ENCODE measurements around the gene RASGEF1C.

RASGEF1C gene

DNA sequence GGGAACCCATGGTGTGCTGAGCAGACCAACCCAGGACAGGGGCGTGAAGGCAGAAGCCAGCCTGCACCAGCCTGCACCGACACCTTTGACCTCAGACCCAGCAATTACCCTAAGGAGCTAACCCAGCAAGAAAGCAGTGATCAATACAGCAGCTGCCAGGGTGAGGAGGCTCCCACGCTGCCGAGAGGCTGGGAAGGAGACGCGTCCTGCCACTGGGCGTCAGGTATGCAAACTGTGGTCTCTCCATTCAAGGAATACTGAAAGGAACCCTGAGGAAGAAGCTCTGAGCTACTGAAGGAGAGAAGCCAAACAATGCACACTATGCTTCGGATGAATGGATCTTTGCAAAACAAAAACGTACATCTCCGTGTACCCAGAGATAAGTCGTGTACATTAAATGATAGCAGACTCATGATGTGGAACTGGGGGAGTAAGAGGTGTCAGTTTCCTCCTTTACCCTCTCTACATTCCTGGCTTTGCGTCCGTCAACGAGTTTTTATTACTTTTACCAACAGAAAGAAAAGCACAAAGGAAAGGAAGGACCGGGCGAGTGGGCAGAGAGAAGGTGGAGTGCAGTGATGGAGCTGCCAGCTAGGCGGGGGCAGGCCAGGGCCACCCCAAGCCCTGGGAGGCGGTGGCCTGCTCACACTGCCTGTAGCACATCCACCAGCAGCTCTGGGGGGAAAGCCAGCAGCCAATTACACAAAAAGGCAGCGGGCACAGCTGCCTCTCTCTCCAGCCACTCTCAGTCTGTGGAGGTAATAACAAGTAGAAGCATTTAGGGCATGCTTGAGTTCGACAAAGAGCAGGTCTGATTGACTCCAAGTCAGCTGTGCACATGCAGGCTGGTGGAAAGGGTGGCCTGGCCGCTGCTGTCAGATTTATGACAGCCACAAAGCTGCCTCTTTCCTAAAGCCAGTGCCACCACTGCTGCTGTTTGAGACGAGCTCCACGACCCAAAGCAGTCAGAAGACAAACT is 29.3 kb downstream of the RASGEF1C start:
- no peak for DNase-seq (ENCODE audit: low read depth)

GRCh38 chr5:180178531-180179441 is 30.2 kb downstream of the RASGEF1C start:
- no peak for DNase-seq (ENCODE audit: low read depth)

GRCh38 chr5:180176191-180176590 is 32.8 kb downstream of the RASGEF1C start:
- DNase-seq (ENCODE audit: low read depth), result no peak

- DNase-seq (ENCODE audit: low read depth), result no peak
Measured at GRCh38 chr5:180175015-180175431, 34.0 kb downstream of the RASGEF1C start.

DNA sequence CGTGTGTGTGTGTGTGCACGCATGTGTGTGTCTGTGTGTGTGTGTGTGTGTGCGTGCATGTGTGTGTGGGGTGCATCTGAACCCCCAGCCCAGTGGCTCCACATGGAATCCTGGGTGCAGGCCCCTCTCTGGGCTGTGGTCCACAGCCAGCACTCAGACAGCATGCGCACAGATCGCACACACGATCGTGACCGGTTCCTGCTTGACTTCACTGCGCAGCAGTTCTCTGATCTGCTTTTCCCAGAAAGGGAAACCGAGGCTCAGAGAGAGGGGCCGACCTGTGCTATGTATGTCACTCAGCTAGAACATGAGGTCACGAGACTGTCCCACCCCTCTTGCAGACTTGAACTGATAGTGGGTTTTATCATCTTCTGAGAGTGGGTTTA is 34.4 kb downstream of the RASGEF1C start:
- no peak for DNase-seq (ENCODE audit: low read depth)

DNA sequence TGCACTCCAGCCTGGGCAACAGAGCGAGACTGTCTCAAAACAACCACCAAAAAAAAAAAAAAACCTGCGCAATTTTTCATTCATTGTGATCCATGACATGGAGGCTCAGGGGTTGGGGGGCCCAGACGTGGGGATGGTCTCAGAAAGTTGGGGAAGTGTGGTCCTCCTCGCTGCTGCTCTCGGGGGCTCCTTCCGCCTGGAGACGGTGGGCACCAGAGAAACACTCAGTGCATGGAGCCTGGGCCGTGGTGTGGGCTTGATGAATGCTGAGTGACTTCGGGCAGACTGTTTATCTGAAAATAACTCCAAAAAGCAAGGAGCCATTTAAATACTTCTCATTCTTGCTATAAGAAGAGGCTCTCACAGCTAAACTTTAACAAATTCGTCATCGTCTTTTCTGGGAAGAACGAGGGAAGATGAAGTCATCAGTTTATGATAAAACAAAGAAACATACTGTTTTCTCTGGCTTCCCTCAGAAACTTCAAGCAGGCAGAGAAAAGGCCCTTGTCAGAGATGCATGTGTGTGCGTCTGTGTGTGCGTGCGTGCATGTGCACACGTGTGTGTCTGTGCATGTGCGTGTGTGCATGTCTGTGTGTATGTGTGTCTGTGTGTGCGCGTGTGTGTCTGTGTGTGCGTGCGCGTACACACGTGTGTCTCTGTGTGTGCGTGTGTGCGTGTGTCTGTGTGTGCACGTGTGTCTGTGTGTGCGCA is 35.0 kb downstream of the RASGEF1C start:
- DNase-seq (ENCODE audit: low read depth), result no peak

- no peak for DNase-seq (ENCODE audit: low read depth)
Measured at GRCh38 chr5:180173198-180173544, 35.8 kb downstream of the RASGEF1C start.

- DNase-seq (ENCODE audit: low read depth), result no peak
Measured at GRCh38 chr5:180172447-180173197, 36.4 kb downstream of the RASGEF1C start.

DNA sequence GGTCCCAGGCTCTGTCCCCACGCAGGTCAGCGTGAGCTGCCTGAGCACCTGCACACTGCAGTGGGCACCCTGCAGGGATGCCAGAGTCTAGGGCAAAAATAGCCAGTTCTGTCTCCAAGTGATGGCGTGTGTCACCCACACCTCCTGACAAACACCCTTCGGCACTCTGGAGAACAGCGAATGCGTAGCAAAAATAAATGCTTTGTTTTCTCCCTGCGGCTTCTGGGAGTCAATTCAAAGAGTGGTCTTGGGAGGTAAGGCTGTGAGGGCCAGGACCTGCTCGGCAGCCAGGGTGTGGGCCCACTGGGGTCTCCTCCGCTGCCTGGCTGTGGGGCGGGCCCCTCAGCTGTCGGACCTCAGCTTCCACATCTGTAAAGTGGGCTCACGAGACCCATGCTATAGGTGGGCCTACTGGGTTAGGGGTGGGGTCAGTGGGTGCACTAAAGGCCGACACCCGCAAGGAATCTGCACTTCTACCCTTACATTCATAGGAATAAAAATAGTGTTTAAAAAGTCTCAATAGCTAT is 37.4 kb downstream of the RASGEF1C start:
- no peak for DNase-seq (ENCODE audit: low read depth)

GRCh38 chr5:180170810-180171567 is 38.0 kb downstream of the RASGEF1C start:
- DNase-seq (ENCODE audit: low read depth), result no peak

- no peak for DNase-seq (ENCODE audit: low read depth)
Measured at GRCh38 chr5:180170106-180170809, 38.8 kb downstream of the RASGEF1C start.

GRCh38 chr5:180169248-180170105 is 39.5 kb downstream of the RASGEF1C start:
- DNase-seq (ENCODE audit: low read depth), result no peak

DNA sequence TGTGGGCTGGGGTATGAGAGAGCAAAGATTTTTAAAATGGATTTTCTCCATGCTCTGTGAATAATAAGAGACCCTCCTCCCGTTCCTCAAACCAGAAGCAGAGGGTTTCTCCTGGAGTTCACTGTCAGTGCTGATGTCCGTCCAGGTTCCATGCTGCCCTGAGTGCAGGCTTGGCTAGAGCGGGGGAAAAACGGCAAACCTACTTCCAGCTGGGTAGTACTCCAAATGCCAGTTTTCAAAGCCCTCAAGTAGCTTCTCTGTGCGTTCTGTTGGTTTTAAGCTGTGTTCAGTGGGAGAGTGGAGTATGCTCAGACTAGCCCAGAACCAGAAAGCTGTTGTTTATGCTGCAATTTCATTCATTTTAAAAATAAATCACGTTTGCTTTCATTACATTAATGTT is 40.3 kb downstream of the RASGEF1C start:
- no peak for DNase-seq (ENCODE audit: low read depth)

GRCh38 chr5:180166176-180166575 is 42.8 kb downstream of the RASGEF1C start:
- no peak for DNase-seq (ENCODE audit: low read depth)

DNA sequence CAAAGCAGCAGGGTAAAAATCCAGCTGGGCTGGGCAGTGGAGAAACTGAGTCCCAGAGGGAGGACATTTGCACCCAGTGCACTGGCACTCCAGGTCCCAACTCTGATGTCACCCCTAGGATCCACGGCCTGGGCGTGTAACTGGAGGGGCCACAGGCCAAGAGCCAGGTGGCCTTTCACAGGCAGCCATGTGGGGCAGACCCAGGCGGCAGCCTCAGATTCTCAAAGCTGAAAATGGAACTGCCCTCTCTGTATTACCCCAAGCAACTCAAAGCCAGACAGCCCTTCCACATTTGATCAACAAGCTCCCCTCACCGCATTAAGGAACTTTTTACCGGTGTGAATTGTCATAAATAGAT is 46.7 kb downstream of the RASGEF1C start:
- DNase-seq (ENCODE audit: low read depth), result no peak

- DNase-seq (ENCODE audit: low read depth), result no peak
Measured at GRCh38 chr5:180161420-180162303, 47.3 kb downstream of the RASGEF1C start.

GRCh38 chr5:180160789-180161188 is 48.2 kb downstream of the RASGEF1C start:
- no peak for DNase-seq (ENCODE audit: low read depth)

- no peak for DNase-seq (ENCODE audit: low read depth)
Measured at GRCh38 chr5:180160215-180160614, 48.8 kb downstream of the RASGEF1C start.
